Activated CD8-positive, alpha-beta memory T cell treated with anti-CD3 and anti-CD28 coated beads for 48 hours (primary cell): ENCODE data around the gene TEX29.

ENCODE experiments used
- DNase-seq, 3 experiments: peaks; one replicate each; pipeline ENCODE4 v3.0.0-alpha.2; 2020; ENCODE audit warnings: low read depth in 2 of 3, low spot score in 2 of 3

The TEX29 gene

DNA sequence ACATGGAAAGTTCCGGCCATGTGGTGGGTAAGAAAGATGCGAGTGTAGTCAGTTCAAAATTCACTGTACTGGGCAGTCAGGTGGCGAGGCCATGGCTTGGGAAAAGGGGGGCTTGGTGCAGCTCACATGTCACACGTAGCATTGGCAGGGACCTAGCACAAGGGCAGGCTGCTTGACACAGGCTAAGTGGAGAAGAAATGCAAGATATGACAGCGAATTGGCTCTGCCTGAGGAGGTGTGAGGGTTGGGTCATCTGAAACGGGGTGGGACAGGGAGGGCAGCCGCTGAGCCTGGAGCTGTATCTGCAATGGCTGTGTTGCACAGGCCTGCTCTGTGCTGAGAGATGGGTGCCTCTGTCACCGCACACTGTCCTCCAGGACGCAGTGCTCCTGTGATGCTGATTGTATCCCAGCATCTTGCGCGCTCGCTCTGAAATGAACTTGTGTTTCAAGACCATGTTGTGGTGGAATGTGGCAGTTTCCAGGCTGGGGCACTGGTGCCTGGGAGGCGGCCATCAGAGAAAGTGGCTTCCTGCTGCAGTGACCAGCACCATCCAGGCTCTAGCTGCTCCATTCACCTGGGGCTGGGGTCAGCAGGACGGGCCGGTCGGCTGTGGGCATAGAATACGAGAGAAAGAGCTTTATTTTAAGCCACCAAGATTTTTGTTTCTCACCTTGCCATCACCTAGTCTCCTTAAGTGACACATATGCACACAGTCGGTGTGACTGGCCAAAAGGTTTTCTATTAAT lies 70.3 kb downstream of the TEX29 start:
- DNase-seq, result no peak

- DNase-seq, result no peak
Measured at GRCh38 chr13:111392486-111392885, 72.0 kb downstream of the TEX29 start.

DNA sequence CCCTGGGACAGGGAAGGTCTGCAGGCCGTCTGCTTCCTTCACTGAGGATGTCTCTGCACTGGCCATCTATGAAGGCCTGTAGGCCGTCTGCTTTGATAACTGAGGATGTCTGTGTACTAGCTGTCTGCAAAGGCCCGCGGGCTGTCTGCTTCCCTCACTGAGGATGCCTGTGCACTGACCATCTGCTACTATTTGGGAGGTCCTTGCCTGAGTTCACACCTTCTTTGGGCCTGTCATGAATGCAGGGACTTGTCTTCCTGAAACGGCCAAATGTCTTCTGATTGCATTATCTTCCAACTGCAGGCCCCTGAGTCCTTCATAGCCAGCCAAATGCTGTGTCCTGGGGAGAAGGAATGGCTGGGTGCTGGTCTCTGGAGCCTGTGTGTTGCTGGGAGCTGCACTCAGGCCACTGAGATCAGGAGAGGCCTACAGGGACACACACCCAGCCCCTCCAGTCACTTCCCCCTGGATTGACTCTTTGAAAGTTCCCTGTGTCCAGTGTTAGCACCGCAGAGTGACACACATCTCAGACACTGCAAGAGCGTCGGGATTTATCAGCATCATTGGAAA lies 72.9 kb downstream of the TEX29 start:
- DNase-seq, result no peak
